T follicular helper cell (primary cell): ENCODE results near the gene B9D1.

Source experiments
- DNase-seq: peaks from one replicate; pipeline ENCODE4 v3.0.0-alpha.2; 2020; ENCODE audit warnings: low read depth

B9D1 gene

DNA sequence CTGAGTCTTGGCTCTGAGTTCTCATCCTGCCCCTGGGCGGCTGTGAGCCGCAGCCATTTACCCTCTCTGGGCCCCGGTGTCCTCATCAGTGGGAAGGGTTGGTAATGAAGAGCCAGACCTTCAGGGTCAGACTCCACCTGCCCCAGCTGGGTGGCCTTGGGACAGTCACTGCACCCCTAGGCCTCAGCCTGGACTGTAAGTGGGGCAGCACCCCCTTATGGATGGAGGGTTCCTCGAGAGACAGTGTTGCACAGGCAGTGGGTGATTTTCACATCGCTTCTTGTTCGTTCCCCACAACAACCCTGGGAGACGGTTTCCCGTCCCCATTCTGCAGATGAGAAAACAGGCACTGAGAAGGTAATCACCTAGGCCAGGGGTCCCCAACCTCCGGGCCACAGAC, 60.5 kb downstream of the B9D1 start:
- no peak for DNase-seq

DNA sequence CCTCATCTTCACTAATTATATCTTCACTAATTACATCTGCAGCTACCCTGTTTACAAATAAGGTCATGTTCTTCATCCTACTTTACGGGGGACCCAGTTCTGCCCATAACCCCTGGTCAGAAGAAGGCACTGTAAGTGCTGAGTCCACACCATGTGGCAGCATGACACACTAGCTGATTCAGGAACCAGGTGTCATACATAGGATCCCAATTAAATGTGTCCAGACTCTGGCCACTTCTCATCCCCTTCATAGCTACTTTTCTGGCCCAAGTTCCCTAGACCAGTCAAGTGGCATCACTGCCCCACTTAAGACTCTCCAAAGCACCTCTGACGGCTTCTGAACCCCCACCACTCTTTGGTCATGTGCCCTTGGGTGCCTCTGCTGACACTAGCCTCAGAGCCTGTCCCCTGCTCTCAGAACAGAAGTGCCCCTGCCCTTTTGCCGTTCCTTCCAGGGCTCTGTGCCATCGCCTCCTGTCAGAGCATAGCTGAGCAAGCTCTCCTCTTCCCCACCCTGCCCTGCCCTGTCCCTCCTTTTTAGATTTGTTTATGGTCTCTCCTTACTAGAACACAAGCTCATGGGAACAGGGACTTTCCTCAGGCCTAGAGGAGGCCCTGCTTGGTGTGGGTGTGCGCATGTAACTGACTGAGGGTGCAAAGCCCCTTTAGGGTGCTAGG, 61.1 kb downstream of the B9D1 start:
- DNase-seq: no peak

GRCh38 chr17:19299866-19300265, 62.7 kb downstream of the B9D1 start:
- DNase-seq: no peak

- DNase-seq: no peak
These were observed 63.2 kb downstream of the B9D1 start for GRCh38 chr17:19299214-19299747.

DNA sequence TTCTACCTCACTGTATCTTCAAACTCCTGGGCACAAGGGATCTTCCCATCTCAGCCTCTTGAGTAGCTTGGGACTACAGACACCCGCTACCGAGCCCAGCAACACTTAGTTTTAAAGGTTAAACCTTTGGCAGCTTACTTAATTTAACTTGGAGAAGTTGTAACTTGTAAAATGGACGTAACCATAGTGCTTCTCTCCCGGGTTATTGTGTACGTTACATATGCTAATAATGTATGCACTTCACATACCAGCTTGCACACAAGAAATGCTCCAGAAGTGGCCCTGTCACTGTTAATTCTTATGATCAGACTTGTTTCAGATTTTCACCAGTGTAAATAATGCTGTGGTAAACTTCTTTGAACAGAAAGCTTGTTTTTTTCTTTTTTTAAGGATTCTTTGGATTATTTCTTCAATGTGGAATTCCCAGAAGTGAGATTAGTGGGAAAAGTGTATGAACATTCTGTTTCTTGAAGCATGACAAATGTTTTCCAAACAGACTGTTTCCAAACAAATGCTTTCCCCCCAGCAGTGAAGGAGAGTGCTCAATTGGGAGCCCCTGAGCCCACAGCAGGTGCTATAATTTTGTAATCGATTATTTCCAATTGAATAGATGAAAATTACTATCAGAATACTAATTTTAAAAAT, 63.8 kb downstream of the B9D1 start:
- DNase-seq: no peak

DNA sequence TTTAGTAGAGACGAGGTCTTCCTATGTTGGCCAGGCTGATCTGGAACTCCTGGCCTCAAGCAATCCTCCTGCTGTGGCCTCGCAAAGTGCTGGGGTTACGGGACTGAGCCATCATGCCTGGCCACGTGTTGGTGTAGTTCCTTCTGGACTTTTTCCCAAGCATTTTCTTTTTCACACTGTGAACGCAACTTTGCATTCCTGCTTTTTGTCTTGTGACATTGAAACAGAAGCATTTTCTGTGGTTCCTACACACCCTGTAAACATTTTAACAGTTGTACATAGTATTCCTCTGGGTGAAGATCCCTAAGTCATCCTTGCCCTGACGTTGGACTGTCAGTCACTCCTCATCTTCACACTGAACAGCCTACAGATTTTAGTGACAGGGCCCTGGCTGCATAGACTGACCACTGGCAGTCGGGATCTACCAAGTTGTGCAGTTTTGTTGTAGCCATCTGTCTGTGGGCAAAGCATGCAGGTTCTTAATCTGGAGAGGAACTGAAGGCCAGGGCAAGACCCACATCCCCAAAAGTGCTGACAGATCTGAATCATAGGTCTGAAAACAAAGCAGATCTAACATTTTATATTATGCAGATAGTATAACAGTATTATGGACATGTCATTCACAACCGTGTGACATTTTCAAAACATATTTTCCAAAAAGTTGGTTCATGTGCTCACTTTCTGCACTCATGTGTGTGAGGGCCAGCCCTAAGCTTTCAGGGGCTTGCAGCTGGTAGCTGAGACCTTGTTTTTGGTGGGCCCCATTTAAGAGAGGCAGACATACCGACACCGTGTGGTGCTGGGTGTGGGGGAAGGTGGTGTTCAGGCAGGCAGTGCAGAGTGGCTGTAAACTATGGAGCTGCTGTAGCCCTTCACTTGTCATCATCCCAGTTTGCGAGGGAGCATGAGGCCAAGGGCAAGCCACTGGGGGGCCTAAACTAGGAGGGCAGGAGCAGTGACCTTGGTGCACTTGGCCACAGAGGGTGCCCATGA, 65.4 kb downstream of the B9D1 start:
- no peak for DNase-seq

GRCh38 chr17:19295473-19296135, 66.9 kb downstream of the B9D1 start:
- DNase-seq: no peak

- no peak for DNase-seq
These were observed 68.1 kb downstream of the B9D1 start for GRCh38 chr17:19294443-19294842.
